Measurements from ENCODE around the gene ITIH5. TPM values are rescaled to one million over a fixed set of nuclear protein-coding genes. Genes with fewer than 3 reads are reported as not detected.

The ITIH5 gene
- total and polyA plus RNA-seq, 9 donors = 4.8 to 32.2 (median 15.1) TPM

GRCh38 chr10:7593905-7594304 lies 72.9 kb downstream of the ITIH5 start:
- DNase-seq = no peak
- Histone ChIP-seq H3K27ac (no peak overlapping the region), H3K9me3 (no peaks in the 10 kb centered on the region), H3K36me3 (no peaks in the 10 kb centered on the region), H3K4me3 (no peak overlapping the region), H3K4me1 (ENCODE audit: insufficient read depth) (peaks cover 8% of the 10 kb centered on the region), H3K27me3 (no peaks in the 10 kb centered on the region)
- 37 to 62% (median 47%) methylated on average over 4 of the region's 4 CpGs for WGBS, 3 donors
- TF ChIP-seq CTCF (IDR thresholded peaks at IDR 0.05) = no peak
- no peak for TF ChIP-seq EP300 (IDR thresholded peaks at IDR 0.05)
- TF ChIP-seq POLR2A (IDR thresholded peaks at IDR 0.05) = no peak
- intact Hi-C loops (cut with DNase I) = loop anchor here in 1 of 4 donors (5.0 kb wide), 1 partner anchor 52 kb away; no protein-coding TSS in a partner anchor

GRCh38 chr10:7593063-7593462 lies 73.7 kb downstream of the ITIH5 start:
- DNase-seq = peak in 4 of 5 donors; percentile 47 to 79 (median 54)
- no peaks in the 10 kb centered on the region for H3K9me3 ChIP-seq
- peaks cover 8% of the 10 kb centered on the region for H3K4me1 ChIP-seq (ENCODE audit: insufficient read depth)
- TF ChIP-seq POLR2A (IDR thresholded peaks at IDR 0.05) (no peak), EP300 (IDR thresholded peaks at IDR 0.05) (no peak), CTCF (IDR thresholded peaks at IDR 0.05) (no peak)
- 8 to 17% (median 12%) methylated on average over 4 of the region's 4 CpGs for WGBS, 3 donors
- H3K27ac ChIP-seq = no peak overlapping the region
- H3K36me3 ChIP-seq = no peaks in the 10 kb centered on the region
- H3K27me3 ChIP-seq = no peaks in the 10 kb centered on the region
- H3K4me3 ChIP-seq = no peak overlapping the region
- intact Hi-C loops (cut with DNase I) = loop anchor here in 1 of 4 donors (5.0 kb wide), 1 partner anchor 51 kb away; no protein-coding TSS in a partner anchor

- Histone ChIP-seq H3K27me3 (no peaks in the 10 kb centered on the region), H3K36me3 (no peaks in the 10 kb centered on the region), H3K4me1 (ENCODE audit: insufficient read depth) (peaks cover 8% of the 10 kb centered on the region), H3K27ac (no peak overlapping the region), H3K4me3 (no peak overlapping the region), H3K9me3 (no peaks in the 10 kb centered on the region)
- TF ChIP-seq CTCF (IDR thresholded peaks at IDR 0.05) (no peak), EP300 (IDR thresholded peaks at IDR 0.05) (no peak)
- WGBS, 3 donors = 71 to 82% (median 73%) methylated on average over 4 to 5 of the region's 5 CpGs
- no peak for DNase-seq
- intact Hi-C loops (cut with DNase I) = loop anchor here in 1 of 4 donors (5.0 kb wide), 1 partner anchor 50 kb away; no protein-coding TSS in a partner anchor
Observed at GRCh38 chr10:7592627-7593026, 74.1 kb downstream of the ITIH5 start.

- DNase-seq = no peak
- Histone ChIP-seq H3K4me1 (ENCODE audit: insufficient read depth) (peaks cover 8% of the 10 kb centered on the region), H3K27me3 (no peaks in the 10 kb centered on the region), H3K27ac (no peak overlapping the region), H3K9me3 (no peaks in the 10 kb centered on the region), H3K36me3 (no peaks in the 10 kb centered on the region), H3K4me3 (no peak overlapping the region)
- 89 to 93% (median 91%) methylated on average over 9 of the region's 9 CpGs for WGBS, 3 donors
- TF ChIP-seq POLR2A (IDR thresholded peaks at IDR 0.05) = no peak
- TF ChIP-seq CTCF (IDR thresholded peaks at IDR 0.05) = no peak
- TF ChIP-seq EP300 (IDR thresholded peaks at IDR 0.05) = no peak
- intact Hi-C loops (cut with DNase I) = loop anchor here in 1 of 4 donors (5.0 kb wide), 1 partner anchor 48 kb away; no protein-coding TSS in a partner anchor
Observed at GRCh38 chr10:7590271-7590670, 76.5 kb downstream of the ITIH5 start.
